IMR-90 (cell line): ENCODE measurements around the gene EGLN3. TPM values are rescaled to one million over a fixed set of nuclear protein-coding genes. Genes with fewer than 3 reads are reported as not detected.

Source experiments
- ATAC-seq: fragments of 200-7000 bp; cut with Tn5 transposase; 2 replicates; pipeline ENCODE4 v1.9.1; 2020; ENCODE audit warnings: low read depth, mild to moderate bottlenecking, moderate library complexity
- BruUV-seq: library from RNA; stranded (reverse); fragments of 400-500 nt; replicated peaks from 2 replicates; lab custom pipeline; 2021; lab: Mats Ljungman, UMichigan
- CTCF ChIA-PET: fragments of 300-600 bp; formaldehyde crosslinking; extraction: SDS; loops from one replicate; lab custom pipeline; 2021; ENCODE audit warnings: antibody characterized with exemption; lab: Yijun Ruan, JAX
- POLR2A ChIA-PET: fragments of 300-600 bp; sonication (Branson Sonifier 250); formaldehyde crosslinking; loops from one replicate; lab custom pipeline; 2022; ENCODE audit warnings: antibody characterized with exemption; ENCODE audit not compliant: unreplicated experiment; lab: Charles Lee
- DNase-seq: peaks from one replicate; pipeline ENCODE4 v3.0.0; 2013
- H2AFZ ChIP-seq: replicated peaks from 2 replicates; pipeline ENCODE3; 2013; ENCODE audit warnings: low read length, mild to moderate bottlenecking; ENCODE audit not compliant: poor library complexity
- H2AK5ac ChIP-seq: 2 replicates; pipeline ENCODE4 v1.6.1; 2013; ENCODE audit warnings: low read depth, low read length, inconsistent platforms
- H2AK9ac ChIP-seq: replicated peaks from 2 replicates; pipeline ENCODE3; 2013; ENCODE audit warnings: mild to moderate bottlenecking, low read depth, low read length, moderate library complexity; ENCODE audit not compliant: poor library complexity
- H2BK120ac ChIP-seq: 2 replicates; pipeline ENCODE4 v1.6.1; 2013; ENCODE audit warnings: low read depth, low read length, inconsistent platforms
- H2BK15ac ChIP-seq: 3 replicates; pipeline ENCODE4 v1.6.1; 2013; ENCODE audit warnings: low read depth, low read length, inconsistent platforms
- H2BK20ac ChIP-seq: 2 replicates; pipeline ENCODE4 v1.6.1; 2013; ENCODE audit warnings: low read depth, mild to moderate bottlenecking, inconsistent platforms, low read length, moderate library complexity
- H2BK5ac ChIP-seq: 2 replicates; pipeline ENCODE4 v1.6.1; 2013; ENCODE audit warnings: mild to moderate bottlenecking, low read depth, low read length, inconsistent platforms; ENCODE audit not compliant: poor library complexity, severe bottlenecking
- H3K14ac ChIP-seq: replicated peaks from 2 replicates; pipeline ENCODE4 v1.6.1; 2013; ENCODE audit warnings: low read depth, low read length, inconsistent platforms
- H3K18ac ChIP-seq: 2 replicates; pipeline ENCODE4 v1.6.1; 2013; ENCODE audit warnings: low read depth, low read length, control low read depth
- H3K23ac ChIP-seq: 2 replicates; pipeline ENCODE4 v1.6.1; 2013; ENCODE audit warnings: low read depth, low read length, inconsistent platforms
- H3K27ac ChIP-seq: 2 replicates; pipeline ENCODE4 v1.5.1; 2013; ENCODE audit warnings: mild to moderate bottlenecking, control low read depth, low read length; ENCODE audit not compliant: insufficient read depth
- H3K27me3 ChIP-seq: 2 replicates; pipeline ENCODE4 v1.6.1; 2013; ENCODE audit warnings: low read length; ENCODE audit not compliant: control insufficient read depth, insufficient read depth
- H3K36me3 ChIP-seq: 2 replicates; pipeline ENCODE4 v1.6.1; 2013; ENCODE audit warnings: low read length, mixed read lengths; ENCODE audit not compliant: control insufficient read depth, insufficient read depth
- H3K4ac ChIP-seq: 2 replicates; pipeline ENCODE4 v1.6.1; 2013; ENCODE audit warnings: low read depth, low read length, inconsistent platforms
- H3K4me1 ChIP-seq: 2 replicates; pipeline ENCODE4 v1.6.1; 2013; ENCODE audit warnings: low read length, mixed read lengths; ENCODE audit not compliant: control insufficient read depth, insufficient read depth
- H3K4me2 ChIP-seq: 2 replicates; pipeline ENCODE4 v1.6.1; 2013; ENCODE audit warnings: low read depth, mild to moderate bottlenecking, control low read depth, low read length, moderate library complexity
- H3K4me3 ChIP-seq: 2 replicates; pipeline ENCODE4 v1.5.1; 2013; ENCODE audit warnings: low read depth, mild to moderate bottlenecking, control low read depth, low read length, moderate library complexity; ENCODE audit not compliant: insufficient read depth
- H3K56ac ChIP-seq: 2 replicates; pipeline ENCODE4 v1.6.1; 2013; ENCODE audit warnings: low read length, inconsistent platforms; ENCODE audit not compliant: insufficient read depth; ENCODE audit errors: extremely low read depth
- H3K79me1 ChIP-seq, 2 experiments: 2 replicates each; pipeline ENCODE4 v1.6.1; 2013; ENCODE audit warnings: low read length in 2 of 2, inconsistent platforms in 1 of 2, low read depth in 1 of 2
- H3K9ac ChIP-seq: 2 replicates; pipeline ENCODE4 v1.6.1; 2013; ENCODE audit warnings: low read depth, low read length, control low read depth
- H3K9me1 ChIP-seq: 2 replicates; pipeline ENCODE4 v1.6.1; 2013; ENCODE audit warnings: low read length, inconsistent platforms; ENCODE audit not compliant: insufficient read depth
- H3K9me3 ChIP-seq: 2 replicates; pipeline ENCODE4 v1.6.1; 2013; ENCODE audit warnings: low read length; ENCODE audit not compliant: control insufficient read depth, insufficient read depth
- H4K20me1 ChIP-seq: 2 replicates; pipeline ENCODE4 v1.6.1; 2013; ENCODE audit warnings: low read length, inconsistent platforms; ENCODE audit not compliant: insufficient read depth
- H4K5ac ChIP-seq: 2 replicates; pipeline ENCODE4 v1.6.1; 2013; ENCODE audit warnings: mild to moderate bottlenecking, low read depth, low read length, control low read depth
- H4K8ac ChIP-seq, 2 experiments: 2 replicates each; pipeline ENCODE4 v1.6.1; 2013; ENCODE audit warnings: low read depth in 2 of 2, low read length in 2 of 2, control low read depth in 1 of 2, inconsistent platforms in 1 of 2
- H4K91ac ChIP-seq: 2 replicates; pipeline ENCODE4 v1.6.1; 2013; ENCODE audit warnings: low read depth, low read length, inconsistent platforms; ENCODE audit not compliant: insufficient read depth
- BHLHE40 ChIP-seq: fragments of 150-350 bp; IDR thresholded peaks from 2 replicates; pipeline ENCODE4 v1.6.1; 2016; ENCODE audit warnings: mild to moderate bottlenecking, low read depth, low read length
- CEBPB ChIP-seq: IDR thresholded peaks from 2 replicates; pipeline ENCODE4 v1.6.1; 2012; ENCODE audit warnings: low read depth, low read length, improper control_type of control experiment
- CTCF ChIP-seq: conservative IDR thresholded peaks from 2 replicates; pipeline ENCODE4 v1.5.1; 2012; ENCODE audit warnings: mild to moderate bottlenecking, low read depth, low read length, improper control_type of control experiment
- ELK1 ChIP-seq: fragments of 150-350 bp; IDR thresholded peaks from 2 replicates; pipeline ENCODE4 v1.6.1; 2016; ENCODE audit warnings: low read depth, mild to moderate bottlenecking, low read length, moderate library complexity, borderline replicate concordance
- FOS ChIP-seq: fragments of 150-350 bp; IDR thresholded peaks from 2 replicates; pipeline ENCODE4 v1.6.1; 2016; ENCODE audit warnings: low read depth, low read length
- MAFK ChIP-seq: IDR thresholded peaks from 2 replicates; pipeline ENCODE4 v1.6.1; 2012; ENCODE audit warnings: low read depth, low read length, improper control_type of control experiment
- MAZ ChIP-seq: IDR thresholded peaks from 2 replicates; pipeline ENCODE4 v1.6.1; 2012; ENCODE audit warnings: low read depth, mild to moderate bottlenecking, low read length, improper control_type of control experiment, moderate library complexity, borderline replicate concordance
- RAD21 ChIP-seq: IDR thresholded peaks from 2 replicates; pipeline ENCODE4 v1.6.1; 2012; ENCODE audit warnings: low read length, improper control_type of control experiment
- SMC3 ChIP-seq: fragments of 150-350 bp; IDR thresholded peaks from 2 replicates; pipeline ENCODE4 v1.6.1; 2016; ENCODE audit warnings: low read depth, mild to moderate bottlenecking, antibody characterized with exemption, low read length, moderate library complexity
- WGBS, 2 experiments: methylation state at CpG; one replicate each; pipeline versions ENCODE4 v1.1.5 to v1.1.7; 2013; ENCODE audit warnings: missing lambda C conversion rate in 2 of 2; ENCODE audit not compliant: insufficient read length in 1 of 2; ENCODE audit errors: extremely low coverage in 2 of 2; 5-methylcytosine and 5-hydroxymethylcytosine counted together
- dilution Hi-C: fragments of 300-500 bp; cut with HindIII; formaldehyde crosslinking; loops from one replicate; pipeline ENCODE4 v1.14.3; 2018; ENCODE audit warnings: low sequenced_read_pairs; ENCODE audit not compliant: unreplicated experiment
- in situ Hi-C: fragments of 300-500 bp; cut with MboI; formaldehyde crosslinking; loops from 3 replicates; pipeline ENCODE4 v1.14.3; 2019; ENCODE audit warnings: low sequenced_read_pairs, inconsistent platforms, mixed read lengths
- intact Hi-C: fragments of 100-400 bp; cut with micrococcal nuclease; formaldehyde crosslinking; loops from 2 replicates; pipeline ENCODE4 v1.10.0; 2022
- polyA plus RNA-seq, 3 experiments: library from polyadenylated mRNA; depleted of rRNA; stranded (reverse); fragments of >200 nt; gene quantifications; 2 replicates each; pipeline ENCODE4 v1.2.3, GENCODE V29; 2012; ENCODE audit warnings: low replicate concordance in 1 of 3
- total RNA-seq: library from RNA; depleted of rRNA; stranded (reverse); fragments of >200 nt; gene quantifications from 2 replicates; pipeline ENCODE4 v1.2.3, GENCODE V29; 2012

The EGLN3 gene
- total and polyA plus RNA-seq, 2 of the 4 experiments (the other 2 are of a cell fraction), result under 0.01 to 0.03 TPM

GRCh38 chr14:33938131-33938949 lies 12.5 kb downstream of the EGLN3 start:
- Histone ChIP-seq H4K5ac (peak overlapping the region; percentile 82; the same call in 1 of the 2 replicates), H2BK5ac (peak overlapping the region; percentile 35), H3K79me1 (no peaks in the 10 kb centered on the region), H3K27ac (no peak overlapping the region), H3K56ac (no peak overlapping the region), H3K27me3 (peaks cover 2% of the 10 kb centered on the region), H4K8ac (peak overlapping the region; percentile 21 to 91; a peak in 3 of 4 replicates), H3K4me3 (no peak overlapping the region), H3K9ac (peak overlapping the region; percentile 38; the same call in 1 of the 2 replicates), H3K4ac (no peak overlapping the region), H3K4me1 (peaks cover 2% of the 10 kb centered on the region; the same call in 1 of the 2 replicates), H2BK120ac (no peak overlapping the region), H4K91ac (peak overlapping the region; percentile 70; the same call in 1 of the 2 replicates), H2AK5ac (no peak overlapping the region), H2AK9ac (no peak overlapping the region), H2BK15ac (peak overlapping the region; percentile 12; the same call in 2 of the 3 replicates), H2AFZ (no peak overlapping the region), H3K9me1 (no peaks in the 10 kb centered on the region), H2BK20ac (no peak overlapping the region), H3K9me3 (no peaks in the 10 kb centered on the region), H4K20me1 (no peaks in the 10 kb centered on the region), H3K18ac (peak overlapping the region; percentile 75; the same call in 1 of the 2 replicates), H3K36me3 (no peaks in the 10 kb centered on the region), H3K23ac (no peak overlapping the region), H3K4me2 (peak overlapping the region; percentile 68; the same call in 1 of the 2 replicates), H3K14ac (no peak overlapping the region)
- DNase-seq (no peak), ATAC-seq (no peak)
- dilution Hi-C loops, result no loop called here
- POLR2A ChIA-PET, result no interaction called here
- CTCF ChIA-PET, result no interaction called here
- in situ Hi-C loops, result no loop called here
- WGBS, 2 experiments, result 10% methylated on average over 4 of the region's 20 CpGs; no CpG with 5 or more reads in 1 of the 2 experiments
- intact Hi-C loops, result no loop called here
- TF ChIP-seq RAD21, result no peak
- TF ChIP-seq SMC3, result no peak
- TF ChIP-seq FOS, result no peak
- TF ChIP-seq MAZ, result no peak
- no peak for TF ChIP-seq CTCF
- TF ChIP-seq ELK1, result no peak
- no peak for TF ChIP-seq BHLHE40
- no peak for TF ChIP-seq MAFK
- TF ChIP-seq CEBPB, result no peak
- no TSS peak for BruUV-seq
